DMS53 (cell line): ENCODE measurements around the gene DISC1.

ENCODE experiments used
- DNase-seq: peaks from one replicate; lab custom pipeline; 2025; lab: John Stamatoyannopoulos, UW

Gene DISC1

DNA sequence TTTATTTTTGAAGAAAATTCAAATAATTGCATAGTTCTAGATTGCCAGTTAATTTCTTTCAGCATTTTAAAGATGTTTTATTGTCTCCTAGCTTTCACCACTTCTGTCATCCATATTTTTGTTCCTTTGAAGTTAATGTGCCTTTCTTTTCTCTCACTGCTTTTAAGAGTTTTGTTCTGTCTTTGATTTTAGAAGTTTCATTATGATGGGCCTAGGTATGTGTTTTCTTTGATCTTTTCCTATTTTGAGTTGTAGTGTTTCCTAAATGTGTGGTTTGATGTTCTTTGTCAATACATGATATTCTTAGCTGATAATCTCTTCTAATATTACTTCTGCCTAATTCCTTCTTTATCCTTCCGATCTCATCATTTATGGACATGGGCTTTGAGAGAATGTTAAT is 378.7 kb downstream of the DISC1 start:
- DNase-seq = no peak

DNA sequence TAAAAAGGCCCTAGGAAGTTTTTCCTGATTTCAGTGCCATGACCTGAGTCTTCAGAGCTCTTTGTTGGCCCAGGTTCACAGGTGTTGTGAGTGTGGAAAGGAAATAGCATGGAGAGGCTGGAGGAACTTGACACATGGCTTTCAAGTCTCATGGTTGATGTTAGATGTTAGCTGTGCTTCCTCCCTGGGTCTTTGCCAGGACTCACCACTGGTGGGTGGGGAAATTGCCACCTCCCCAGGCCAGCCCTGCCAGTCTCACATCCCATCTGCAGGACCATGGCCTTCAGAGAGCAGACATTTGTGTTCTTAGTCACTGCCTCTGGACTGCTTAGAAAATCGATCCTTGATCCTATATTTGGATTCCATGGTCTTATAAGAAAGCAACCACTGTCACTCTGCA is 383.2 kb downstream of the DISC1 start:
- DNase-seq = no peak

DNA sequence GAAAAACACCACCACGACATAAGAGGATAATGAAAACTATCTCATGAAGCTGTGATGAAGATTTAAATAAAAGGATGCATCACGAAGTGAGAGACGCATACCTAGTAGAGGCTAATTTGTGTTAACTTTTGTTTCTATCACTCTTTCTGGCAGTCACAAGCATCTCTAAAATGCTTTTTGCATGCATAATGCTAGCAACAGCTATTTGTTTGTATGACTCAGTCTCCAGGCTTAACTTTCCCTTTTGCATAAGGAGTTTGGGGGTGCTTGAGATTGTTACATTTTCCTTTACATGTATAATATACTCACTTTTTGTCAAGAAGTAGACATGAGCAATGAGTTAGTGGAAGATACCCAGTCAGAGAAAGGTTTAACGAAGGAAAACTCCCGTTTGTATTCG is 385.4 kb downstream of the DISC1 start:
- DNase-seq = no peak

DNA sequence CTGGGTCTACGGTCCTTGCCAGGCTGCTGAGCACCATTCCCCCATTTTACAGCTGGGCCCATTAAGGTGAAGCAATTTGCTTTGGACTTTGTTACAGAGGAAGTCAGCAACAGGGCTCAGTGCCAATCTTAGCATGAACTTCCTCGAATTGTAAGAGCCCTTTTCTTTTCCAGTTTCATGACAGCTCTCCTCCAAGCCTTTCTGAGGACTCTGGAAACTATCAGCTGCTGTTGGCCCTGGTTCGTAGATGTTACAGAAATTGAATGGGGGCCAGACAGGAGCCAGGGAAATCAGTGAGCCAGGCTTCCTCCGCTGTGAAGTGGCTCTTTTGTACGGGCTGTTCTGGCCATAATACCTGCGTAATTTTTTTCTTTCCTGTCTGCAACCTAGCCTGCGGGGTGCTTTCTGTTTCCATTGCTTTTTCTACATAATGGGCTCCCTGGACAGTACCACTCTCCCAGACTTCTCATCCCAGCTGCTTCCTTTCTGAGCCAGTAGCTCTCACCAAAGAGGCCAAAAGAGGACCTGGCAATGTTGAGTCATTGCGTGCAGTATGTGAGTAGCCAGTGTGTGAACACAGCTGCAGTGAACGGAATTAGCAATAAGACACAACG is 386.3 kb downstream of the DISC1 start:
- peak; percentile 86 for DNase-seq

DNA sequence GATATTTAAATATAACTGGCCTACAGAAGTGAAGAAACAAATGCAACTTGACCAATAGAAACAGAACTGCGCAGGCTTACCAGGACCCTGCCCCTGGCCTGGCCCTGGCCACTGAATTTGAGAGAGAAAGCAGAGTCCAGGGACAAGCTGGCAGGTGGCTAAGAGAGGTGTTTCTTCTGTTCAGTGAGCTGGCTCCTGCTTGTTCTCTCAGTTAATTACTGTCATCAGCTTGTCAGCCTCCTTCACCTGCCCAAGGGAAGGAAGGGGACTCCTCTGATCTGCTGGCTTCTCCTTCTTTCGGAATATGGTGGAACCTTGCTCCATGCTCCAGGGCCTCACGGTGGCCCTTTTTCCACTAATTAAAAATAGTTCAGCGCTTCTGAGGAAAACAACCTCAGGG is 388.4 kb downstream of the DISC1 start:
- DNase-seq = no peak

DNA sequence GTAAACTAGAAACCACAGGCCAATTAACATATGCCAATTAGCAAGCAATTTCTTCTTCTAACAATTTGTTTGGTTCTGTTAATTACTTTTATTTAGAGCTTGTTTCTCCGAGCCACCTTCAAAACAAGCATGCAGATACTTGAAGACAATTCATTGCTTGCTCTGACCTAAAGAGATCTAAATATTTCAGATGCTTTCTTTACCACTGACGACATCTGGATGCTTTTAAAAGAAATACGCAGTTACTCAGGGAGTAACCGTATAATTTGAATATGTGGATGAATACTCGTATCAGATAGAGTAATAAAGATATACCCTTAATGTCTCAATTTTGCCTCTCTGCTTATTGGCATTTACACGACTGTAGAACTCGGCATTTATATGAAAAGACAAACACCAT is 390.0 kb downstream of the DISC1 start:
- DNase-seq = no peak

DNA sequence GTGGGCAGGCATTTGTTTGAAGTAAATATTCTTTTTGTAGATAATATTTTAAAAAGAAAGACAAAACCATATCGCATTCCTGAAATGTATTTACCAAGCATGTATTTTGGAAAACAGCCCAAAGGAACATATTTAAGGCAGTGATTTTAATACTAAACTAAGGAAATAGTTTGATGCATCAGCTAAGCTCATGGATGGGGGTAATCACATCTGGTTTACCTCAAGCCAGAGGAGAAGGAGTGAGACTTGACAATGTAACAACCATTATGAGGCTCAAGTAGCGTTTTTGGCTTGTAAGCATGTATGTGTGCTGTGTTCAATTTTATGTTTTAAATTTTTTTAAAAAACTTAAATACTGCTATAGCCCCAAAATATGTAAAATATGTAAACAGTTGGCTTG is 390.5 kb downstream of the DISC1 start:
- DNase-seq = no peak

DNA sequence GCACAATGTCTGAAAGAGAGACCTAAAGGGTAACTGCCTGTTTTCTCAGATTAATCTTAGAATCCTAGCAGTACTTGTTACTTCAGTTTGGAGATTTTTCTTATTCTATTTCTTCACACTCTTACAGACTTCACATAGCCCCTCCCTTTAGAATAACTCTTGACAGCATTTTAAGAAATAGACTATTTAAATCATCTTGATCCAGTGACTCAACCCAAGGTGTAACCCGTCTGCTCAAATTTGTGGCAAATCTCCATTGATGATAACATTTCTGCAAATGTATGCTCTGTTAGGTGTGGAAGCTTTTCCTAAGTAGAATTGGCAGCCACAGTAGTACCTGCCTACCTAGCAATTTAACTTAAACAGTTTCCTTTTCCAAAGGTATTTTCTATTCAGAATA is 391.2 kb downstream of the DISC1 start:
- DNase-seq = no peak

DNA sequence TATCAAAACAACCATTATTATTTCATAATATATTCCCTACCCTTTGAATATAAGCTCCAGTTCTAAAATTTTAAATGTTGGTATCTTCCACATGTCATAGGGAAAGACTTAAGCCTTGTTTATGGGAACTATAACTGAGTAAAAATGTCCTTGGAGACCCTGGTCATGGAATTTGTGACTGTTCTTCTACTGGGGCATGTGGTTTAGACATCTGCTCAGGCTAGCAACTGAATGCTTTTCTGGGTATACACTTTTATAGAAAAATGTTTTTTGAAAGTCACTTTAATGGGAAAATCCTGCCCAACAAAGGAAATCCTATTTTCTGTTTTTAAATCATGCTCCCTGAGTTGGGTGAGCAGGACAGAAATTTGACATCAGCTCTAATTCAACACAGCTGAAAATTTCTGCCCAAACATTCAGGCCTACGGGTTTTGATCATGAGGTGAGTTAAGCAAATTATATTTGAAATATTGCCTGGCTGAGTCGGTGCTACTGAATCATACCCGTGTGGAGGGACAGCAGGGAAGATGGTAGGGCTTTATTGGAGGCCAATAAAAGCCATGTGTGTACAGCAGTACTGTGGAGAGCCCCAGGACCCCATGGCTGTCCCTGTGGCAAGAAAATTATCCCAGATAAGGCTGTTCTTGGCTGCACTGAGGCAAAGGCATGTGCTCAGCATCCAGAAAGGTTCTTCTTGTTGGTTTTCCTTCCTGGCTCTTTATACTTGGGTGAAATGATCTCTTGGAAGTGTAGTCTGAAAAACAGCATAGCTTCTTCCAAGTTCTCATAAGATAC is 391.8 kb downstream of the DISC1 start:
- no peak for DNase-seq

DNA sequence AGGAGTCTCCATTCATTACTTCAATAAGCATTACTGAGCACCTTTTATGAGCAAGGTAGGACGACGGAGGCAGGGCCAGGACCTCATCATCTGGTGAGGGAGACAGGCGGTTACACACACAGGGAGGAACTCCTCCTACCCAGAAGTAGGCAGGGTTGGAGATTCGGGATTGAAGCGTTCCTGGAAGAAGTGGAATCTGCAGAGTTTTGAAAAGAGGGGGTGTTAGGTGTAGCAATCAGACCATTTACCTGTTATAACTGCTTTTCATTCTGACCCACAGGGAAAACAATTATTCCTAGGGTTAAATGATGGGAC is 392.4 kb downstream of the DISC1 start:
- no peak for DNase-seq

DNA sequence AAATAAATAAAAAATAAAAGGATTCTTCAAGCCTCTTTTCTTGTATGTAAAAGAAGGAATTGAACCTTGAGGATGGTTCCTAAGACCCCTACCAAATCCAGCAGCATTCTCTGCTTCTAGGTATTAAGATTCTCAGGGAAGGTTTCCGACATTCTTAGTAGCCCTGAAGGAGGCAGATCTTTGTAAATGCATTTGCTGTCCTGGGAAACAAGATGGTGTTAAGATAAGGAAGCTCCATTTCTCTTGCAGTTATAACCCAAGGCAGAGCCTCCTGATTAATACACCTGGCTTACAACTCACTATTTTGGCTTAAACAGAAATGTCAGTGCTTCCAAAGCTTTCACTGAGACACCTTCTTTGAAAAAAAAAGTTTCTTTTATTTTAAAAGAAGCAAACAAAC is 393.8 kb downstream of the DISC1 start:
- DNase-seq = no peak

DNA sequence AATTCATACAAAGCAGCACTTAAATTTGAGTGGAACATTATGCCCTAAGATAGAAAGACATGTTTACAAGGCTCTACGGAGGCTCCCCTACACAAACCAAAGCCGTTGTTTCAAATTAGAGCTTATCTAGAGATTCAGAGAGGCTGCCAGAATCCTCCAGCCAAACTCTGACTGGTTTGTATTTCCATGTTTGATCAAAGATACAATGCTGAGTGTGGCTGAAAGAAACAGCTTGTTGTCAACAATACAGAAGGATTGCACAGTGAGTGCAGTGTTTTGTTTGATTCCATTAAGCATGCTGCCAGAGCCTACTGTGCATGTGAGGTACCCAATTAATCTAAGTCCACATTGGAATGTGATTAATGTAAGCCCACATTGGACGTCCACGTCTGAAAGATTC is 402.7 kb downstream of the DISC1 start:
- no peak for DNase-seq

DNA sequence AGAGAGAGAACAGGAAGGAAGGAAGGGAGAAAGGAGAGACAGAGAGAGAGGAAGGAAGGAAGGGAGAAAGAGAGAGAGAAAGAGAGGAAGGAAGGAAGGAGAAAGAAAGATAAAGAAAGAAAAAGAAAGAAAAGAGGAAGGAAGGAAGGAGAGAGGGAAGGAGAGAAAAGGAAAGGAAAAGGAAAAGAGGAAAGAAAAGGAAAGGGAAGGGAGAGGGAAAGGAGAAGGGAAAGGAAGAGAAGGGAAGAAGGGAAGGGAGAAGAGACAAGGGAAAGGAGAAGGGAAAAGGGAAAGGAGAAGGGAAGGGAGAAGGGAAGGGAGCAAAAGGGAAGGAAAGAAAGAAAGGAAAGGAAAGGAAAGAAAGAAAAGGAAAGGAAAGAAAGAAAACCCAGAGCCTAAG is 404.6 kb downstream of the DISC1 start:
- DNase-seq = no peak

DNA sequence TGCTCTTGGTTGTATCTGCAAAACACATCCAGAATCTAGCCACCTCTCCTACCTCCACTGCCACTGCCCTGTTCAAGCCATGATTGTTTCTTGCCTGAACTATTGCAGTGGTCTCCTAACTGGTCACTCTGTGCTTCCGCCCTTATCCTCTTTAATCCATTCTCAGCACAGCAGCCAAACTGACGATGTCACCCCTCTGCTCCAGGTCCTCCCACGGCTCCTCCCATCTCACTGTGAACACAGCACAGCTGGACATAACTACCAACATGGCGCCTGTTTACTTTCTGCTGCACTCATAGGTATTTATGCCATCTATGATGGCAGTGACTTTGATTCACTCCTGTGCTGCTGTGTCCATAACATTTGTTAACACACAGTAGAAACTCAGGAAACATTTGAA is 406.7 kb downstream of the DISC1 start:
- peak; percentile 69 for DNase-seq

DNA sequence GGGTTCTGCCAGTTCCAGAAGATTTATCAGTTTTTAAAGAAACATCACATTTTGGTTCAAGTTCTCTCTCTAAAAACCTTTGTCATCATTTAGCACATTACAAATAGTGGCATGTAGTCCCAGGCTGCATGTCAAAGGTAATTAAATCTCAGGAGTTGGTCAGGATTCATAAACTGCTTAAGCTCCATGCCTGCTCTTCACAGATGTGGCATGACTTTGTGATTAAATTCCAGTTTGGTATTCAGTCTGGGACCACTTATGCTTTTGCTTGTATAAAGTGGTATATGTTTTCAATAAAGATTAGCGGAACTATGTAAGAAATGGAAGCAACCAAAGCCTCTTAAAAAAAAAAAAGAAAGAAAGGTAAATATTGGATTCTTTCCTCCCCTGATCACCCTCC is 408.0 kb downstream of the DISC1 start:
- no peak for DNase-seq

DNA sequence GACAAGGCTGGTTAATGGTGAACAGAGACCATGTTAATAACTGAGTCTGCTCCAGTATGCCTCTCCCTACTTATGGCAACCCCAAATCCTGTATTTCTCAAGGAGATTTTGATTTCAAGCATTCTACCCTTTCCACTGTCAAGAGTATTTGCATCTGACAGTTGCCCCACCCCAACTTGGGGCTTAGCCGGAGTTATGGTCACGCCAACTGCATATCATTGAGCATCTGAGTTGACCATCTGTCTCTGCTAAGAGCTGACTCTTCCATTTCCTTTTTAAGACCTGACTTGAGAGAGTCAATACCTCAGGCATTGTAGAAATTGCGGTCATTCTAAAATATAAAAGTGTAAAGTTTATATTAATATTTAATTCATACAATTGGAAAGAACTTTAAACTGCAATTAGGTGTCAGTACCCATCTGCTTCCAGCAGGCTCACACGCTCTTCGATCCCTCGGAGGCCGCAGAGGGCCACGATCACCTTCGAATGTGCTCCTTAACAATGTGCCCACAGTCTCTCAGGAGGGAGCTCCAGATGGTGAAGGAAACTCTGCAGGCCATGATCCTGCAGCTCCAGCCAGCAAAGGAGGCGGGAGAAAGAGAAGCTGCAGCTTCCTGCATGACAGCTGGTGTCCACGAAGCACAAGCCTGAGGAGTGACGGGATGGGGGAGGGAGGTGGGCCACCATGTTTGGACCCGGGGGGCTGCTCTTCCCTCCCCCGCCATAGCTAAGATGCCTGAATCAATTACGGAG is 409.8 kb downstream of the DISC1 start:
- no peak for DNase-seq

DNA sequence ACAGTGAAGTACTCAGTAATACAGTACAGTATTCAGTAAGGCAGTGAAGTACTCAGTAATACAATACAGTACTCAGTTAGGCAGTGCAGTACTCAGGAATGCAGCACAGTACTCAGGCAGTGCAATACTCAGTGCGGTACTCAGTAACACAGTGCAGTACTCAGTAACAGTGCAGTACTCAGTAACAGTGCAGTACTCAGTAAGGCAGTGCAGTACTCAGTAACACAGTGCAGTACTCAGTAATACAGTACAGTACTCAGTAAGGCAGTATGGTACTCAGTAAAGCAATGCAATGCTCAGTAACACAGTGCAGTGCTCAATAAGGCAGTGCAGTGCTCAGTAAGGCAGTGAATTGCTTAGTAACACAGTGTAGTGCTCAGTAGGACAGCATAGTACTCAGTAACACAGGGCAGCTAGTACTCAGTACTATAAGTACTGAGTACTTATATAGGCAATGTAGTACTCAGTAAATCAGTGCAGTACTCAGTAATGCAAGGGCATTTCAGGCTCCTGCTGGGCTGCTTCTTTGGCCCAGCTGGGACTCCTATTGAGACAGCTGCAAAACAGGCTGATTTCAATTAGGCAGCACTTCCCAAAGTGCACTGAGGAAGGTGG is 411.3 kb downstream of the DISC1 start:
- no peak for DNase-seq

DNA sequence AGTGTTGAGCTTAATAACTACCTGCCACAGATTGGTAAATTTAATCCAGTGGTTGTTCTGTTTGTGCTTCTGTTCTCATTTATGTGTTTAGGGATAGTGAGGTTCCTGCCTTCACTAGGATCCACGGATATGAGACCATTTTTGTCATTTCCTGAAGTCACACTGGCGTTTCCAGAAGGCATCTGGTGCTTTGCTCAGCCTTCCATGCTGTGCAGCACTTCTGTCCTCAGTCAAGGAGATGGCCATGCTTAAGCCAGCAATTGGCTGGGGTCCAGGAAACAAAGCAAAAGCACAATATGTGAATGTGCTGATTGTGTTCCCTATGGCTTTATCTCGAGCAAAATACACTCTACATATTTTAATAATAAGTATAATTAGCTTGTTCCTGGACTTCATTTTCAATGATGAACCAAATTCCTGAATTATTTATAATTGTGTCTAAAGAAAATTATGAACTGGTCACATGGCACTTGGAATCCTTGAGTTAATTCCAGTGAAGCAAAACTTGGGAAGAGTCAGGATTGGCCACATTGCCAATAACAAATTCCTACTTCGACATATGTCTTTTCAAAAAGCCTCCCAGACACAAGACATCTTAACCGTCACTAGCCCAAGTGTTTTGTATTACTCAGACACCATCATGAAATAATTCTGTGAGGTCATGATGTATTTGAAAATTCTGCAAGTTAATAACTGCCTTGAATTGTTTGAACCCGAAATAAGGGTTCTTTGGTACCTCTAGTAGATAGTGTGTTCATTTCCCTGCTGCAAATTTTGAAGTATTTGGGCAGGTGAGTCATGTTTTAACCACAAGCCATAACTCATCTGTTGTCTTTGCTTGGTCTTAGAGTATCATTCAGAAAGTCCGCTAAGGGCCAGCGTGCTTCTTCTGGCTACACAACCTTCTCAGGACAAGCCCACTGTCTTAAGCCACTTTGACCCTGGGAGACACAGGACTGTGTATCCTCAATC is 412.4 kb downstream of the DISC1 start:
- DNase-seq = peak; percentile 40

DNA sequence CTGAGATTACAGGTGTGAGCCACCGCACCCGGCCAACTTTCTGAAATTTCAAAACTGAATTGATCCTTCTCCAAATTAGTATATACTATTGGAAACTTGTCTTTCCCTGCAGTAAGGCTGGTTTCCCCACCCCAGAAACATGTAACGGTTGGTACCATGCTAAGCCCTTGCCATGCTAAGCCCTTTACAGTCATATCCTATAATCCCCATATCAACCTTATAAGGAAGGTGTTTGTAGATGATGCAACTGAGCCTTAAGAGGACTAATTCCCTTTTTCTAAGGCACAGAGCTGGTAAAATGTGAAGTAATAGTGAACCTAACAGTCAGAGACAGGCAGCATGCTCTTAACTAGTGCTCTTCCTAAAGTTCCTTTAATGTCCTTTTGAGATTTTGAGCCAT is 413.7 kb downstream of the DISC1 start:
- no peak for DNase-seq

DNA sequence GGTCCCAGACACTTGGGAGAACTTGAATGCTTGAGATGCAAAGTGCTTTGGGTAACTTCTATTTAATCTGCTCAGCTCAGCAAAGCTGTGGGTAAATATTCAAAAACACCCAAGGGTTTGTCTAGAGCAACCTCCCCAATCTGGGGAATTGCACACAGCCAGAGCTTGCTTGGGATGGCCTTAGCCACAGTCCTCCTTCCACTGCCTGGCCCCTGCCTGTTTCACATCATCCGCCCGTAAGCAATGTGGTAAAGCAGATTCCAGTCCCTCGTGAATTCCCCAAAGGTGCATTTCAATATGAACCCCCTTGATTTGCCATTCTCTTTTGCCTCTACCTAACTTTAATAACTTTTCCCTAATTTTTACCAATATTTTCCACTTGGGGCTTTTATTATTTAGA is 418.1 kb downstream of the DISC1 start:
- no peak for DNase-seq

DNA sequence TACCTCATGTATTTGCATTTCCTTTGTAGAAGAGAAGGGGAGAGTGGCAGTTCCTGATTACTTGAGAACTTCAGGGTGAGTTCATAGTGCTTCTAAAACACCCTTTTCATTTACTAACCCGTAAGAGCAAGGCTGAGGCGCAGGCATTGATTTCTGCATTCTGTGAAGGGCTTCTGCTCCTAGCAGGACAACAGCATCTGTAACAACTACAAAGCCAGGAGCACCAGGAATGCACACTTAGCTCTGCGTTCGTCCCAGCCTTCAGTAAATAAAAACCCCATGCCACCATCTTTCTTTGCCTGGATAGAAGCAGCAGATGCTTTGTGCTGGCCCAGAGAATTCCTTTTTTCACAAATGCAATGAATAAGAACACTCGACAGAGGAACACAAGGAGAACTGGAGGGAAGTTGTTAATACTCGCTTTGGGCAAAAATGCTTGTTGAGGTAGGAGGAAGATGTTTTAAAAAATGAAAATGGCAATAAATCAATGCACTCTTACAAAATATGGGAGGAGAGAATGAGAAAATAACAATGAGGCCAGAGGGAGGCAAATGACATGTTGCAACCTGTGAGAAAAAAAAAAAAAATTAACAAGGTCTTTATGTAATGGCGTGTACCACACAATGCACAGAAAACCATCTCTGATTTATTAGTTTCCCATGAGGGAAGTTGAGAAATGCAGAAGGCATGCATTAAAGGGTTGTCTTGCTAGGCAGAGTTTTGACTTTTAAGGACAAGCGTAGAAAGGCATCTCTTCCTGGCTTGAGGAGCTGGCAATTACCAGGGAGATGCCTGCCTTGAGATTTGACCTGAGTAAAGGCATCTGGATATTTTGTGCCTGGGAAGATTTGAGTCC is 418.8 kb downstream of the DISC1 start:
- DNase-seq = no peak
